Psoas muscle (tissue), 8 donors: ENCODE measurements around the gene ATAD3C. TPM values are rescaled to one million over a fixed set of nuclear protein-coding genes. Genes with fewer than 3 reads are reported as not detected.

Experiments used
- ATAC-seq, 4 donors: fragments of 200-7000 bp; cut with Tn5 transposase; one replicate each; pipeline ENCODE4 v1.9.1; 2020; ENCODE audit warnings: moderate library complexity in 3 of 4, mild to moderate bottlenecking in 2 of 4
- DNase-seq, 2 donors: peaks; one replicate each; pipeline ENCODE4 v3.0.0-alpha.2; 2020
- H3K27ac ChIP-seq: fragments of 200-600 bp; one replicate; pipeline ENCODE4 v1.8.0; 2022
- H3K27me3 ChIP-seq, 3 donors: fragments of 200-600 bp in 1 of 3; one replicate each; pipeline versions ENCODE4 v1.6.1 to v1.8.0; 2013 to 2022; ENCODE audit warnings: low read length in 2 of 3, mild to moderate bottlenecking in 2 of 3, moderate library complexity in 1 of 3; ENCODE audit not compliant: insufficient read depth in 3 of 3
- H3K36me3 ChIP-seq, 2 donors: fragments of 200-600 bp in 1 of 2; one replicate each; pipeline versions ENCODE4 v1.6.1 to v1.8.0; 2013 to 2022; ENCODE audit warnings: low read depth in 1 of 2, mild to moderate bottlenecking in 1 of 2, moderate library complexity in 1 of 2; ENCODE audit not compliant: insufficient read depth in 1 of 2
- H3K4me1 ChIP-seq: fragments of 200-600 bp; one replicate; pipeline ENCODE4 v1.8.0; 2022
- H3K4me3 ChIP-seq: fragments of 200-600 bp; one replicate; pipeline ENCODE4 v1.8.0; 2022; ENCODE audit warnings: mild to moderate bottlenecking
- H3K9me3 ChIP-seq: fragments of 200-600 bp; one replicate; pipeline ENCODE4 v1.8.0; 2022
- WGBS, 3 donors: extraction: QIAGEN DNeasy Blood & Tissue Kit; methylation state at CpG; one replicate each; pipeline versions ENCODE4 v1.1.6 to v1.1.7; 2013; 5-methylcytosine and 5-hydroxymethylcytosine counted together
- intact Hi-C, 2 donors: fragments of 100-400 bp; cut with DNase I; formaldehyde crosslinking; loops; one replicate each; pipeline versions ENCODE4 v1.11.0 to v1.14.2; 2022
- polyA plus RNA-seq, 3 donors: library from polyadenylated mRNA; stranded (reverse); fragments of 200-250 nt; gene quantifications; one replicate each; pipeline ENCODE4 v1.2.3, GENCODE V29; 2013
- total RNA-seq, 4 donors: library from RNA; stranded (reverse); fragmentation: NEBNext Ultra II Directional in 2 of 4; extraction: Animal tissue kit (Norgen Biotek cat#: 25700) in 2 of 4; gene quantifications; one replicate each; pipeline versions ENCODE4 v1.2.1 to v1.2.4, GENCODE V29; 2021 to 2023
- TF ChIP-seq, protein P1 (sequence below): fragments of 200-600 bp; IDR thresholded peaks from one replicate; pipeline ENCODE4 v1.8.0; 2022; ENCODE audit warnings: antibody characterized with exemption
- donor health status: healthy with polysubstance abuse.
- donor health status: DM: no; HTN: no; CAD: no; lungs with moderate emphysema.
- donor health status: Bipolar disorder and iron deficiency.
- donor health status: healthy.
- donor health status: DM: yes; HTN: yes; CAD: no.
- donor health status: DM: no; HTN: no; CAD: no.
- donor health status: DM: no; HTN: no; CAD: no.
- donor health status: DM: yes; HTN: yes; CAD: no.

The ATAD3C gene
- total and polyA plus RNA-seq, 7 donors: 0.12 to 0.99 (median 0.55) TPM

DNA sequence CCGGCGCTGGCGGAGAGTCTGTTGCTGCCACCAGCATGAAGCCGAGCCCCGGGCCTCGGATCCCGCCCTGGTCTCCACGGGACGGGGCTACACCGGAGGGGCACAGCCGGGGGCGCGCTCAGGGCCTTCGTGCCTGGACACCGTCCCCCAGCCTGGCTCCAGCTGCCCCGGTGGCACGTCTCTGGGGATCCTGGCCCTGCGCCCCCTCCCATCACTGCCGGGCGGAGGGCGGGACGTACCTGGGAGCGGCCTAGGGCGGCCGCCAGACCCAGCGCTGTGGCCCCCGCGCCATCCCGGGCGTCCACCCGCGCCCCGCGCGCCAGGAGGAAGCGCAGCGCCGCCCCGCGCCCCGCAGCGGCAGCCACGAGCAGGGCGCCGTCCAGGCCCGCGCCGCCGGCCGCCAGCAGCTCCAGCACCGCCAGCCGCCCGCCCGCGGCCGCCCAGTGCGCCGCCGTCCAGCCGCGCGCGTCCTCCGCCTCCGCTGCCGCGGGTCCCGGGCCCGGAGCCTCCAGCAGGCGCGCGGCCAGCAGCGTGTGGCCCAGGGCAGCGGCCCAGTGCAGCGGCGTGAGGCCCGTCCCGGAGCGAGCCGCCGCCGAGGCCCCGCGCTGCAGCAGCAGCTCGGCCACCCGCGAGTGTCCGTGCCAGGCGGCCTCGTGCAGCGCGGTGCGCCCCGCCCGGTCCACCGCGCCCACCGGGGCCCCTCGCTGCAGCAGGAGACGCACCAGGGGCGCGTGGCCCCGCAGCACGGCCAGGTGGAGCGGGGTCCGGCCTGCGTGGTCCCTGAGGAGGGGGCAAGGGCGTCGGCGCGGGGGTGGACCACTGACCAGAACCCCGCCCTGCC is 29.5 kb upstream of the ATAD3C start:
- no peaks in the 10 kb centered on the region for H3K36me3 ChIP-seq
- no peaks in the 10 kb centered on the region for H3K4me1 ChIP-seq
- WGBS, 3 donors: 5 to 18% (median 7%) methylated on average over 18 to 112 of the region's 112 CpGs
- TF ChIP-seq, protein P1, sequence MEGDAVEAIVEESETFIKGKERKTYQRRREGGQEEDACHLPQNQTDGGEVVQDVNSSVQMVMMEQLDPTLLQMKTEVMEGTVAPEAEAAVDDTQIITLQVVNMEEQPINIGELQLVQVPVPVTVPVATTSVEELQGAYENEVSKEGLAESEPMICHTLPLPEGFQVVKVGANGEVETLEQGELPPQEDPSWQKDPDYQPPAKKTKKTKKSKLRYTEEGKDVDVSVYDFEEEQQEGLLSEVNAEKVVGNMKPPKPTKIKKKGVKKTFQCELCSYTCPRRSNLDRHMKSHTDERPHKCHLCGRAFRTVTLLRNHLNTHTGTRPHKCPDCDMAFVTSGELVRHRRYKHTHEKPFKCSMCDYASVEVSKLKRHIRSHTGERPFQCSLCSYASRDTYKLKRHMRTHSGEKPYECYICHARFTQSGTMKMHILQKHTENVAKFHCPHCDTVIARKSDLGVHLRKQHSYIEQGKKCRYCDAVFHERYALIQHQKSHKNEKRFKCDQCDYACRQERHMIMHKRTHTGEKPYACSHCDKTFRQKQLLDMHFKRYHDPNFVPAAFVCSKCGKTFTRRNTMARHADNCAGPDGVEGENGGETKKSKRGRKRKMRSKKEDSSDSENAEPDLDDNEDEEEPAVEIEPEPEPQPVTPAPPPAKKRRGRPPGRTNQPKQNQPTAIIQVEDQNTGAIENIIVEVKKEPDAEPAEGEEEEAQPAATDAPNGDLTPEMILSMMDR: no peak
- H3K9me3 ChIP-seq: no peaks in the 10 kb centered on the region
- ATAC-seq: peak; percentile 63 to 83 (median 68)
- peak in 1 of 2 donors; percentile 63 for DNase-seq
- peak overlapping the region; percentile 50 for H3K27ac ChIP-seq
- H3K27me3 ChIP-seq: no peaks in the 10 kb centered on the region
- H3K4me3 ChIP-seq: peak overlapping the region; percentile 65
- intact Hi-C loops: no loop called here

DNA sequence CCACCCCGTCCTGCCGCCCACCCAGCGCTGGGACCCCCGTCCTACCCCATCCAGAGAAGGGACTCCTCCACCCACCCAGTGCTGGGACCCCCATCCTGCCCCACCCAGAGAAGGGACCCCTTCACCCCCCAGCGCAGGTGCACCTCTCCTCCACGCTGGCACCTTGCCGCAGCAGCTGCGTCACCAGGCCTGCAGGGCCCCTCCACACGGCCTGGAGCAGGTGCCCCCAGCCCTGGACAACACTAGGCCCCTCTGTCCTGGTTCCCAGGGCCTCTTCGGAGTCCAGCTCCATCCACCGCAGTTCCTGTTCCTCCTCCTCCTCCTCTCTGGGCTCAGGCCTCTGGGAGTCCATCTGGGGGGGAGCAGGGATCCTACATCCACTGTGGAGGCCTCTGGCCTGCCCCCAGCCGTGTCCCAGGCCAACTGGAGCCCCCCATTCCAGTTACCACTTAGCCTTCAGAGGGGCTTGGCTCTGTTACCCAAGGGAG is 28.8 kb upstream of the ATAD3C start:
- peak in 2 of 4 donors; percentile 4 to 26 for ATAC-seq
- DNase-seq: no peak
- no peak overlapping the region for H3K27ac ChIP-seq

DNA sequence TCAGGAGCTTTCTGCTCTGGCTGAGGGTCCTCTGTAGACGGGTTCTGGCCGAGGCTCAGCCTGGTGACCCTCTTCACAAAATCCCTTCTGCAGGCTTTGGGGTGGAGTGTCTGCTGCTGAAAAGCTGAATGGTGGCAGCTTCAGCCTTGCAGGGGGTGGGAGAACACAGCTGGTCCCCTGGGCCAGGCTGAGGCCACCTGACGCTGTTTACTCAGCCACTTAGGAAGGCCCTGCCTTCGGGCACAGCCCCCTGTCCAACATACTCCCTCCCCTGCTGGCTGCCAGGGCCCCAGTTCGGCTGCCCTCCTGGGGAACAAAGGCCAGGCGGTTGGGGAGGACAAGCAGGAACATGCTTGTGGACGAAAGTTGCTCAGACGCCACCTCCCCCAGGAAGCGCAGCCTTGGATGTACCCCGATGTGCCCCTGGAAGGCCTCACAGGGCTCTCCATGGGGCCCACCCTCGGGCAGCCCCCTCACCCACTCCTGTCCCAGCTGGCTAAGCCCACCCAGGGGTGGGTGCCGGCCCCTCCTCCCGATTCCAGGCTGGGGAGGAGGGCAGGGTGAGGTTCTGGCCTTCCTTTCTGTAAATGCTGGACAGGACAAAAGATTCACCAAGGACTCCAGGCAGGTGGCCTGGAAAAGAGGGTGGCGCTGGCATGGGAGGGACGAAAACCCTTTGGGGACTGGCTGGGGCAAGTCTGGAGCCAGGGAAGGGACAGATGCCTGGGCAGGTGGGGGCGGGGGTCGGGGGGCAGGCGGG is 28.2 kb upstream of the ATAD3C start, which contains the start of gene ANKRD65:
ANKRD65 (minus strand) TSS at position 130 of the 760 bp plus-strand sequence. CDS start 271 bp downstream, outside the sequence.
- Histone ChIP-seq H3K4me3 (peak within 1 kb of the TSS; percentile 65), H3K27me3 (peaks cover 0 to 3% (median 0%) of the 10 kb centered on the region in 3 donors), H3K27ac (no peak within 1 kb of the TSS), H3K4me1 (no peaks in the 10 kb centered on the region), H3K9me3 (no peaks in the 10 kb centered on the region), H3K36me3 (no peaks in the 10 kb centered on the region)
- peak in 1 of 2 donors; percentile 70 for DNase-seq
- intact Hi-C loops: no loop called here
- ATAC-seq: peak in 3 of 4 donors; percentile 17 to 34 (median 31)
- TF ChIP-seq, protein P1: no peak
- 68 to 85% (median 72%) methylated on average over 17 to 18 of the region's 18 CpGs for WGBS, 3 donors

More for the DNA sequence above, 28.8 kb upstream of the ATAD3C start:
- H3K36me3 ChIP-seq: no peaks in the 10 kb centered on the region
- 45 to 73% (median 45%) methylated on average over 7 to 12 of the region's 12 CpGs for WGBS, 3 donors
- peak overlapping the region; percentile 65 for H3K4me3 ChIP-seq
- TF ChIP-seq, protein P1: no peak
- no peaks in the 10 kb centered on the region for H3K27me3 ChIP-seq
- no peaks in the 10 kb centered on the region for H3K9me3 ChIP-seq
- intact Hi-C loops: no loop called here
- H3K4me1 ChIP-seq: no peaks in the 10 kb centered on the region

- ATAC-seq (no peak), DNase-seq (no peak)
- Histone ChIP-seq H3K9me3 (no peaks in the 10 kb centered on the region), H3K4me1 (no peaks in the 10 kb centered on the region), H3K27ac (no peak overlapping the region), H3K36me3 (no peaks in the 10 kb centered on the region), H3K27me3 (peaks cover 0 to 7% (median 0%) of the 10 kb centered on the region in 3 donors), H3K4me3 (no peak overlapping the region)
- intact Hi-C loops: no loop called here
- TF ChIP-seq, protein P1: no peak
- WGBS, 3 donors: 82 to 88% (median 86%) methylated on average over 5 to 7 of the region's 7 CpGs
Observed at GRCh38 chr1:1421907-1422464, 27.5 kb upstream of the ATAD3C start.
